ENCODE data around the gene ENKUR.

GRCh38 chr10:25052012-25052411 lies 36.1 kb upstream of the ENKUR start:
- TF ChIP-seq CTCF (IDR thresholded peaks at IDR 0.05; ENCODE audit: low read length) (no peak), EZH2 (IDR thresholded peaks at IDR 0.05; ENCODE audit: borderline replicate concordance, low read length) (no peak)

Data from OCI-LY1 (cell line).